DND-41 (cell line): ENCODE data around the gene KDM1B.
"Not testable (repeated sequence)": the region's sequence is repeated elsewhere in the genome, so short reads cannot be mapped to it uniquely, and the experiment has no call there.

Experiments used
- EZH2 ChIP-seq: IDR thresholded peaks from 3 replicates; pipeline ENCODE4 v1.6.1; 2012; ENCODE audit warnings: borderline replicate concordance, low read depth, mild to moderate bottlenecking, moderate library complexity, low read length, inconsistent platforms; ENCODE audit not compliant: severe bottlenecking
- TF ChIP-seq, protein P1 (sequence below): IDR thresholded peaks from 2 replicates; pipeline ENCODE4 v1.5.1; 2012; ENCODE audit warnings: borderline replicate concordance, low read length, moderate library complexity, mild to moderate bottlenecking; ENCODE audit not compliant: poor library complexity, severe bottlenecking; ENCODE audit errors: extremely low read depth

GRCh38 chr6:18231856-18232255, 76.6 kb downstream of the KDM1B start:
- TF ChIP-seq, protein P1, sequence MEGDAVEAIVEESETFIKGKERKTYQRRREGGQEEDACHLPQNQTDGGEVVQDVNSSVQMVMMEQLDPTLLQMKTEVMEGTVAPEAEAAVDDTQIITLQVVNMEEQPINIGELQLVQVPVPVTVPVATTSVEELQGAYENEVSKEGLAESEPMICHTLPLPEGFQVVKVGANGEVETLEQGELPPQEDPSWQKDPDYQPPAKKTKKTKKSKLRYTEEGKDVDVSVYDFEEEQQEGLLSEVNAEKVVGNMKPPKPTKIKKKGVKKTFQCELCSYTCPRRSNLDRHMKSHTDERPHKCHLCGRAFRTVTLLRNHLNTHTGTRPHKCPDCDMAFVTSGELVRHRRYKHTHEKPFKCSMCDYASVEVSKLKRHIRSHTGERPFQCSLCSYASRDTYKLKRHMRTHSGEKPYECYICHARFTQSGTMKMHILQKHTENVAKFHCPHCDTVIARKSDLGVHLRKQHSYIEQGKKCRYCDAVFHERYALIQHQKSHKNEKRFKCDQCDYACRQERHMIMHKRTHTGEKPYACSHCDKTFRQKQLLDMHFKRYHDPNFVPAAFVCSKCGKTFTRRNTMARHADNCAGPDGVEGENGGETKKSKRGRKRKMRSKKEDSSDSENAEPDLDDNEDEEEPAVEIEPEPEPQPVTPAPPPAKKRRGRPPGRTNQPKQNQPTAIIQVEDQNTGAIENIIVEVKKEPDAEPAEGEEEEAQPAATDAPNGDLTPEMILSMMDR = not testable (repeated sequence)
- TF ChIP-seq EZH2 = not testable (repeated sequence)
